SK-N-SH (cell line): ENCODE data around the gene EIF1AD. TPM values are rescaled to one million over a fixed set of nuclear protein-coding genes. Genes with fewer than 3 reads are reported as not detected.

Experiments used
- CTCF ChIA-PET: fragments of 300-600, 350-600 bp; formaldehyde crosslinking; extraction: SDS; loops from one replicate; lab custom pipeline; 2021; lab: Yijun Ruan, JAX
- POLR2A ChIA-PET: fragments of 350-600 bp; sonication (Branson Sonifier 250); formaldehyde crosslinking; extraction: SDS; loops from one replicate; lab custom pipeline; 2020; ENCODE audit warnings: antibody characterized with exemption, inconsistent platforms; lab: Yijun Ruan, JAX
- DNase-seq: peaks from one replicate; pipeline ENCODE4 v3.0.0; 2012
- H2AFZ ChIP-seq: fragments of 200-600 bp; sonication (generic); 2 replicates; pipeline ENCODE4 v1.8.1; 2016; ENCODE audit warnings: antibody characterized with exemption, mild to moderate bottlenecking, low read depth
- H3F3A ChIP-seq: fragments of 200-600 bp; sonication (generic); replicated peaks from 2 replicates; pipeline ENCODE3; 2016; ENCODE audit warnings: antibody characterized with exemption, mild to moderate bottlenecking; ENCODE audit not compliant: insufficient read depth
- H3K27ac ChIP-seq, 2 experiments: fragments of 200-500 bp in 1 of 2; fragments of 200-600 bp in 1 of 2; sonication (Bioruptor generic) in 1 of 2; sonication (generic), shearing (Covaris generic) in 1 of 2; 2 replicates each; pipeline versions ENCODE4 v1.5.1 to v1.6.1; 2014 to 2016; ENCODE audit warnings: low read depth in 2 of 2, inconsistent platforms in 1 of 2, low read length in 1 of 2, mild to moderate bottlenecking in 1 of 2, mixed read lengths in 1 of 2
- H3K27me3 ChIP-seq: fragments of 200-600 bp; sonication (generic), shearing (Covaris generic); 2 replicates; pipeline ENCODE4 v1.6.1; 2016; ENCODE audit warnings: mixed run types; ENCODE audit not compliant: insufficient read depth
- H3K36me3 ChIP-seq, 2 experiments: fragments of 200-500 bp in 1 of 2; fragments of 200-600 bp in 1 of 2; sonication (Bioruptor generic) in 1 of 2; sonication (generic) in 1 of 2; replicated peaks in 1 of 2; 2 replicates each; pipeline versions ENCODE3 to v1.5.1; 2014 to 2016; ENCODE audit warnings: low read length in 1 of 2, mild to moderate bottlenecking in 1 of 2; ENCODE audit not compliant: insufficient read depth in 2 of 2, control insufficient read depth in 1 of 2
- H3K4me1 ChIP-seq, 2 experiments: fragments of 200-500 bp in 1 of 2; fragments of 200-600 bp in 1 of 2; sonication (Bioruptor generic) in 1 of 2; sonication (generic), shearing (Covaris generic) in 1 of 2; 2 replicates each; pipeline versions ENCODE4 v1.5.1 to v1.6.1; 2014 to 2016; ENCODE audit warnings: low read depth in 1 of 2, low read length in 1 of 2, mixed run types in 1 of 2; ENCODE audit not compliant: insufficient read depth in 2 of 2, control insufficient read depth in 1 of 2
- H3K4me2 ChIP-seq: fragments of 200-600 bp; sonication (generic), shearing (Covaris generic); 2 replicates; pipeline ENCODE4 v1.6.1; 2017; ENCODE audit warnings: mixed run types
- H3K4me3 ChIP-seq, 2 experiments: fragments of 200-500 bp in 1 of 2; fragments of 200-600 bp in 1 of 2; sonication (Bioruptor generic) in 1 of 2; sonication (generic), shearing (Covaris generic) in 1 of 2; 2 replicates each; pipeline versions ENCODE4 v1.5.1 to v1.8.1; 2014 to 2016; ENCODE audit warnings: low read depth in 2 of 2, inconsistent platforms in 1 of 2, low read length in 1 of 2, mild to moderate bottlenecking in 1 of 2, mixed read lengths in 1 of 2, moderate library complexity in 1 of 2
- H3K79me2 ChIP-seq: fragments of 200-600 bp; sonication (generic); 2 replicates; pipeline ENCODE4 v1.8.1; 2017; ENCODE audit warnings: mild to moderate bottlenecking; ENCODE audit not compliant: insufficient read depth
- H3K9ac ChIP-seq: fragments of 200-600 bp; sonication (generic); 2 replicates; pipeline ENCODE4 v1.6.1; 2017; ENCODE audit warnings: mixed run types
- H3K9me2 ChIP-seq: fragments of 200-600 bp; sonication (generic); 2 replicates; pipeline ENCODE4 v1.6.1; 2017; ENCODE audit warnings: mixed run types
- H3K9me3 ChIP-seq: fragments of 200-600 bp; sonication (generic); 2 replicates; pipeline ENCODE4 v1.6.1; 2017; ENCODE audit warnings: mixed run types, mild to moderate bottlenecking, moderate library complexity
- H4K20me1 ChIP-seq: fragments of 200-600 bp; sonication (generic); 2 replicates; pipeline ENCODE4 v1.6.1; 2017; ENCODE audit warnings: mild to moderate bottlenecking, mixed run types; ENCODE audit not compliant: insufficient read depth
- CHD2 ChIP-seq: fragments of 150-350 bp; IDR thresholded peaks from 2 replicates; pipeline ENCODE4 v1.6.1; 2018; ENCODE audit warnings: low read length; ENCODE audit not compliant: partially characterized antibody
- CTCF ChIP-seq: fragments of 200-600 bp; sonication (generic); IDR thresholded peaks from 2 replicates; pipeline ENCODE4 v1.6.1; 2017; ENCODE audit warnings: antibody characterized with exemption, mild to moderate bottlenecking, moderate library complexity
- ELF1 ChIP-seq: IDR thresholded peaks from 2 replicates; pipeline ENCODE4 v1.4.0; 2012
- EP300 ChIP-seq, 2 experiments: IDR thresholded peaks; 2 replicates each; pipeline versions ENCODE4 v1.4.0 to v1.6.1; 2012; ENCODE audit warnings: borderline replicate concordance in 1 of 2, low read depth in 1 of 2, low read length in 1 of 2
- GATA2 ChIP-seq: sonication (generic); formaldehyde crosslinking; IDR thresholded peaks from 2 replicates; pipeline ENCODE4 v1.5.0; 2020; ENCODE audit warnings: mild to moderate bottlenecking, missing genetic modification reagents
- IRF3 ChIP-seq: fragments of 150-350 bp; IDR thresholded peaks from 2 replicates; pipeline ENCODE4 v1.6.1; 2016; ENCODE audit warnings: mild to moderate bottlenecking, low read depth, low read length
- MAX ChIP-seq: IDR thresholded peaks from 2 replicates; pipeline ENCODE4 v1.4.0; 2012; ENCODE audit warnings: low read depth
- MXI1 ChIP-seq: IDR thresholded peaks from 2 replicates; pipeline ENCODE4 v1.6.1; 2012; ENCODE audit warnings: mild to moderate bottlenecking, low read depth, low read length, improper control_type of control experiment
- NFIC ChIP-seq: IDR thresholded peaks from 2 replicates; pipeline ENCODE4 v1.4.0; 2012; ENCODE audit warnings: borderline replicate concordance
- NRF1 ChIP-seq: IDR thresholded peaks from 2 replicates; pipeline ENCODE4 v1.6.1; 2012; ENCODE audit warnings: low read depth, mild to moderate bottlenecking, low read length
- RAD21 ChIP-seq: IDR thresholded peaks from 2 replicates; pipeline ENCODE4 v1.6.1; 2012; ENCODE audit warnings: mild to moderate bottlenecking, low read length
- RCOR1 ChIP-seq: fragments of 150-350 bp; IDR thresholded peaks from 2 replicates; pipeline ENCODE4 v1.6.1; 2017; ENCODE audit warnings: antibody characterized with exemption, low read length
- REST ChIP-seq: IDR thresholded peaks from 2 replicates; pipeline ENCODE4 v1.6.1; 2012; ENCODE audit warnings: mild to moderate bottlenecking, low read depth, low read length, moderate library complexity
- RFX5 ChIP-seq: IDR thresholded peaks from 2 replicates; pipeline ENCODE4 v1.6.1; 2012; ENCODE audit warnings: mild to moderate bottlenecking, improper control_type of control experiment, low read length
- RXRA ChIP-seq: IDR thresholded peaks from 2 replicates; pipeline ENCODE4 v1.4.0; 2012; ENCODE audit warnings: low read depth, mild to moderate bottlenecking, borderline replicate concordance
- SIN3A ChIP-seq: IDR thresholded peaks from 2 replicates; pipeline ENCODE4 v1.6.1; 2012; ENCODE audit warnings: low read depth, mild to moderate bottlenecking, low read length, moderate library complexity, borderline replicate concordance
- SMC3 ChIP-seq: IDR thresholded peaks from 2 replicates; pipeline ENCODE4 v1.6.1; 2012; ENCODE audit warnings: low read depth, low read length, improper control_type of control experiment
- TAF1 ChIP-seq: IDR thresholded peaks from 2 replicates; pipeline ENCODE4 v1.6.1; 2012; ENCODE audit warnings: low read depth, mild to moderate bottlenecking, low read length, moderate library complexity, borderline replicate concordance
- TCF12 ChIP-seq: IDR thresholded peaks from 2 replicates; pipeline ENCODE4 v1.4.0; 2012
- USF1 ChIP-seq: IDR thresholded peaks from 2 replicates; pipeline ENCODE4 v1.4.0; 2012; ENCODE audit warnings: low read depth, borderline replicate concordance
- USF2 ChIP-seq: fragments of 150-350 bp; IDR thresholded peaks from 2 replicates; pipeline ENCODE4 v1.6.1; 2017; ENCODE audit warnings: antibody characterized with exemption, low read length, low read depth, borderline replicate concordance
- YY1 ChIP-seq: IDR thresholded peaks from 2 replicates; pipeline ENCODE4 v1.4.0; 2012; ENCODE audit warnings: low read depth, mild to moderate bottlenecking
- ZBTB33 ChIP-seq: IDR thresholded peaks from 2 replicates; pipeline ENCODE4 v1.4.0; 2012; ENCODE audit warnings: low read depth, borderline replicate concordance
- whole genome bisulfite sequencing: methylation state at CpG from one replicate; pipeline ENCODE4 v1.1.6; 2017; ENCODE audit warnings: low lambda C conversion rate; 5-methylcytosine and 5-hydroxymethylcytosine counted together
- polyA plus RNA-seq, 3 experiments: library from polyadenylated mRNA; depleted of rRNA; stranded (reverse); fragments of >200 nt; gene quantifications; 2 replicates each; pipeline ENCODE4 v1.2.3, GENCODE V29; 2012

The EIF1AD gene
- polyA plus RNA-seq, 1 of the 3 experiments (the other 2 are of a cell fraction): 28.9 TPM

GRCh38 chr11:66045177-66045639 lies 43.3 kb upstream of the EIF1AD start:
- Histone ChIP-seq H3K9me2 (no peaks in the 10 kb centered on the region), H4K20me1 (no peaks in the 10 kb centered on the region), H3K79me2 (no peaks in the 10 kb centered on the region), H3K9me3 (no peaks in the 10 kb centered on the region), H3K27me3 (no peaks in the 10 kb centered on the region), H3K27ac (peak overlapping the region in 1 of 2 experiments; percentile 22; a peak in 1 of 4 replicates), H3K9ac (no peak overlapping the region), H3F3A (peaks cover 12% of the 10 kb centered on the region), H3K36me3 (peaks cover 0 to 6% of the 10 kb centered on the region in 2 experiments), H2AFZ (no peak overlapping the region), H3K4me3 (peak overlapping the region in 1 of 2 experiments; percentile 53; a peak in 1 of 4 replicates), H3K4me1 (peaks cover 6 to 32% of the 10 kb centered on the region in 2 experiments; a peak in 1 of 4 replicates), H3K4me2 (no peak overlapping the region)
- ChIA-PET POLR2A (interaction anchor here (0.6 to 2.0 kb wide), 4 partner anchors 10 to 43 kb away, joined by 3 to 11 read pairs (median 6); partner anchors contain the start of genes BANF1 and EIF1AD), CTCF (interaction anchor here (0.6 to 5.8 kb wide), 29 partner anchors 9 to 1113 kb away, joined by 3 to 46 read pairs (median 5); partner anchors contain the start of genes BANF1, FIBP and PACS1)
- DNase-seq: peak; percentile 97
- whole genome bisulfite sequencing: 21% methylated on average over 4 of the region's 11 CpGs
- TF ChIP-seq RFX5 (no peak), MXI1 (no peak), USF1 (no peak), RCOR1 (peak; percentile 51; the same call in 1 of the 2 replicates), GATA2 (no peak; the same call in 1 of the 2 replicates), YY1 (no peak), CHD2 (peak; percentile 78), TAF1 (no peak), IRF3 (no peak), SIN3A (no peak), NFIC (no peak), SMC3 (peak; percentile 48), CTCF (peak; percentile 86), RAD21 (peak; percentile 45), TCF12 (no peak), REST (no peak), RXRA (no peak), ELF1 (no peak), NRF1 (no peak), USF2 (no peak), ZBTB33 (no peak), MAX (no peak), EP300 (IDR thresholded peaks at IDR 0.05; ENCODE audit: borderline replicate concordance in 1 of 2, low read depth in 1 of 2, low read length in 1 of 2) (no peak)
